Ovary (tissue), 9 donors: ENCODE results near the gene TMIE. TPM values are rescaled to one million over a fixed set of nuclear protein-coding genes. Genes with fewer than 3 reads are reported as not detected.

Experiments
- DNase-seq, 5 donors: peaks; one replicate each; pipeline ENCODE4 v3.0.0-alpha.2; 2019 to 2020
- H3K27ac ChIP-seq, 2 donors: fragments of 200-600 bp; one replicate each; pipeline versions ENCODE4 v1.5.1 to v1.8.0; 2019 to 2022
- H3K27me3 ChIP-seq: fragments of 200-600 bp; one replicate; pipeline ENCODE4 v1.8.0; 2022
- H3K36me3 ChIP-seq: fragments of 200-600 bp; sonication (generic); one replicate; pipeline ENCODE4 v1.5.1; 2019
- H3K4me1 ChIP-seq: one replicate; pipeline ENCODE4 v1.8.1; 2013; ENCODE audit warnings: mild to moderate bottlenecking, moderate library complexity; ENCODE audit not compliant: insufficient read depth
- H3K4me3 ChIP-seq: fragments of 200-600 bp; sonication (generic); one replicate; pipeline ENCODE4 v1.5.1; 2017
- H3K9me3 ChIP-seq, 2 donors: fragments of 200-600 bp in 1 of 2; sonication (generic) in 1 of 2; one replicate each; pipeline versions ENCODE4 v1.5.1 to v1.8.1; 2013 to 2019; ENCODE audit warnings: mild to moderate bottlenecking in 1 of 2, moderate library complexity in 1 of 2
- CTCF ChIP-seq, 3 donors: fragments of 450-650 bp in 2 of 3; fragments of 200-600 bp in 1 of 3; IDR thresholded peaks; one replicate each; pipeline versions ENCODE4 v1.5.1 to v1.8.0; 2016 to 2022; ENCODE audit warnings: antibody characterized with exemption in 3 of 3, mild to moderate bottlenecking in 1 of 3
- EP300 ChIP-seq: sonication (generic); formaldehyde crosslinking; IDR thresholded peaks from one replicate; pipeline ENCODE4 v1.6.1; 2017; ENCODE audit warnings: antibody characterized with exemption
- POLR2A ChIP-seq: fragments of 450-650 bp; IDR thresholded peaks from one replicate; pipeline ENCODE4 v1.6.1; 2017; ENCODE audit warnings: antibody characterized with exemption, mild to moderate bottlenecking, moderate library complexity
- WGBS, 3 donors: extraction: QIAGEN DNeasy Blood & Tissue Kit in 1 of 3; methylation state at CpG; one replicate each; pipeline versions ENCODE4 v1.1.5 to v1.1.7; 2013 to 2017; 5-methylcytosine and 5-hydroxymethylcytosine counted together
- intact Hi-C, 4 donors: fragments of 100-400 bp; cut with DNase I; formaldehyde crosslinking; loops; one replicate each; pipeline versions ENCODE4 v1.11.0 to v1.15.1; 2022 to 2023
- polyA plus RNA-seq, 2 donors: library from polyadenylated mRNA; stranded (reverse); fragments of 200-250 nt in 1 of 2; fragments of 350-450 nt in 1 of 2; fragmentation: Illumina TruSeq in 1 of 2; extraction: RNeasy Lipid Tissue Mini Kit (QIAGEN cat#74804) in 1 of 2; gene quantifications; one replicate each; pipeline ENCODE4 v1.2.3, GENCODE V29; 2013 to 2014
- total RNA-seq, 7 donors: library from RNA; depleted of rRNA in 2 of 7; stranded (reverse); fragments of >200 nt in 2 of 7; fragmentation: NEBNext Ultra II Directional in 3 of 7; extraction: Animal tissue kit (Norgen Biotek cat#: 25700) in 3 of 7; gene quantifications; one replicate each; pipeline versions ENCODE4 v1.1.0 to v1.2.4, GENCODE V29; 2016 to 2023
- donor health status: DM: no; HTN: no; CAD: no; lungs with moderate emphysema.
- donor health status: DM: no; HTN: no; CAD: no.
- donor health status: Bipolar disorder and iron deficiency.
- donor health status: DM: yes; HTN: yes; CAD: no.
- donor health status: DM: no; HTN: no; CAD: no.
- donor health status: DM: yes; HTN: yes; CAD: no.

The TMIE gene
- total and polyA plus RNA-seq, 9 donors, result 0.40 to 2.4 (median 1.0) TPM; not detected in 1

GRCh38 chr3:46668116-46668515 is 33.1 kb upstream of the TMIE start:
- intact Hi-C loops, result no loop called here
- 51 to 60% (median 60%) methylated on average over 8 of the region's 8 CpGs for WGBS, 3 donors
- no peaks in the 10 kb centered on the region for H3K27me3 ChIP-seq
- no peaks in the 10 kb centered on the region for H3K9me3 ChIP-seq
- peak in 1 of 5 donors; percentile 7 for DNase-seq
- TF ChIP-seq EP300, result no peak
- TF ChIP-seq POLR2A, result no peak
- TF ChIP-seq CTCF (IDR thresholded peaks at IDR 0.05), result no peak
- H3K36me3 ChIP-seq, result no peaks in the 10 kb centered on the region
- H3K4me3 ChIP-seq, result no peak overlapping the region
- H3K4me1 ChIP-seq, result peaks cover 3% of the 10 kb centered on the region
- H3K27ac ChIP-seq, result no peak overlapping the region

GRCh38 chr3:46668591-46668990 is 32.6 kb upstream of the TMIE start:
- Histone ChIP-seq H3K27me3 (no peaks in the 10 kb centered on the region), H3K4me1 (no peaks in the 10 kb centered on the region), H3K36me3 (no peaks in the 10 kb centered on the region), H3K27ac (no peak overlapping the region), H3K9me3 (no peaks in the 10 kb centered on the region), H3K4me3 (no peak overlapping the region)
- no peak for TF ChIP-seq POLR2A
- TF ChIP-seq CTCF (IDR thresholded peaks at IDR 0.05), result no peak
- no peak for TF ChIP-seq EP300
- intact Hi-C loops, result no loop called here
- WGBS, 3 donors, result 70 to 83% (median 72%) methylated on average over 2 of the region's 2 CpGs
- peak in 1 of 5 donors; percentile 3 for DNase-seq

GRCh38 chr3:46669191-46669999 is 31.8 kb upstream of the TMIE start:
- Histone ChIP-seq H3K27me3 (no peaks in the 10 kb centered on the region), H3K36me3 (no peaks in the 10 kb centered on the region), H3K4me3 (no peak overlapping the region), H3K4me1 (no peaks in the 10 kb centered on the region), H3K9me3 (no peaks in the 10 kb centered on the region), H3K27ac (no peak overlapping the region)
- peak in 4 of 5 donors; percentile 3 to 19 (median 8) for DNase-seq
- intact Hi-C loops, result no loop called here
- TF ChIP-seq EP300 (no peak), POLR2A (no peak), CTCF (IDR thresholded peaks at IDR 0.05) (no peak)
- WGBS, 3 donors, result 69 to 71% (median 69%) methylated on average over 9 of the region's 9 CpGs

- Histone ChIP-seq H3K4me3 (no peak overlapping the region), H3K27me3 (no peaks in the 10 kb centered on the region), H3K27ac (no peak overlapping the region), H3K9me3 (no peaks in the 10 kb centered on the region), H3K4me1 (no peaks in the 10 kb centered on the region), H3K36me3 (no peaks in the 10 kb centered on the region)
- TF ChIP-seq CTCF (IDR thresholded peaks at IDR 0.05), result no peak
- no peak for TF ChIP-seq EP300
- TF ChIP-seq POLR2A, result no peak
- 83 to 89% (median 85%) methylated on average over 17 of the region's 17 CpGs for WGBS, 3 donors
- DNase-seq, result peak in 3 of 5 donors; percentile 6 to 17 (median 6)
- intact Hi-C loops, result no loop called here
Measured at GRCh38 chr3:46670000-46670890, 30.9 kb upstream of the TMIE start.
